ENCODE data around the gene ABCD3.
"Not testable (repeated sequence)": the region's sequence is repeated elsewhere in the genome, so short reads cannot be mapped to it uniquely, and the experiment has no call there.

GRCh38 chr1:94426485-94426870 is 8.3 kb downstream of the ABCD3 start:
- not testable (repeated sequence) for TF ChIP-seq CTCF, POLR2A (IDR thresholded peaks at IDR 0.05)
